ENCODE results near the gene ACYP2.

Gene ACYP2

GRCh38 chr2:54076586-54076985, 38.8 kb upstream of the ACYP2 start:
- H3K4me1 Mint-ChIP-seq, result no peaks in the 10 kb centered on the region
- H3K36me3 Mint-ChIP-seq (ENCODE audit: low read depth), result no peaks in the 10 kb centered on the region
- no peaks in the 10 kb centered on the region for H3K27me3 Mint-ChIP-seq (ENCODE audit: low read depth)
- H3K9me3 Mint-ChIP-seq, result no peaks in the 10 kb centered on the region
- no peak overlapping the region for H3K27ac Mint-ChIP-seq
- no peak overlapping the region for H3K4me3 Mint-ChIP-seq
- TF ChIP-seq CTCF (IDR thresholded peaks at IDR 0.05; ENCODE audit: unreplicated experiment in 3 of 3), result no peak

- no peaks in the 10 kb centered on the region for H3K36me3 Mint-ChIP-seq (ENCODE audit: low read depth)
- H3K4me3 Mint-ChIP-seq, result no peak overlapping the region
- no peak for TF ChIP-seq CTCF (IDR thresholded peaks at IDR 0.05; ENCODE audit: unreplicated experiment in 3 of 3)
- H3K4me1 Mint-ChIP-seq, result no peaks in the 10 kb centered on the region
- no peaks in the 10 kb centered on the region for H3K27me3 Mint-ChIP-seq (ENCODE audit: low read depth)
- no peaks in the 10 kb centered on the region for H3K9me3 Mint-ChIP-seq
- H3K27ac Mint-ChIP-seq, result no peak overlapping the region
Measured at GRCh38 chr2:54077088-54077900, 38.1 kb upstream of the ACYP2 start.

- H3K4me3 Mint-ChIP-seq, result no peak overlapping the region
- no peak overlapping the region for H3K27ac Mint-ChIP-seq
- no peaks in the 10 kb centered on the region for H3K36me3 Mint-ChIP-seq (ENCODE audit: low read depth)
- H3K27me3 Mint-ChIP-seq (ENCODE audit: low read depth), result no peaks in the 10 kb centered on the region
- no peak for TF ChIP-seq CTCF (IDR thresholded peaks at IDR 0.05; ENCODE audit: unreplicated experiment in 3 of 3)
- H3K4me1 Mint-ChIP-seq, result no peaks in the 10 kb centered on the region
- no peaks in the 10 kb centered on the region for H3K9me3 Mint-ChIP-seq
Measured at GRCh38 chr2:54079331-54079730, 36.1 kb upstream of the ACYP2 start.

GRCh38 chr2:54081574-54081973, 33.8 kb upstream of the ACYP2 start:
- Mint-ChIP-seq H3K36me3 (ENCODE audit: low read depth) (no peaks in the 10 kb centered on the region), H3K27ac (no peak overlapping the region), H3K27me3 (ENCODE audit: low read depth) (no peaks in the 10 kb centered on the region), H3K4me1 (no peaks in the 10 kb centered on the region), H3K4me3 (no peak overlapping the region), H3K9me3 (no peaks in the 10 kb centered on the region)
- TF ChIP-seq CTCF (IDR thresholded peaks at IDR 0.05; ENCODE audit: unreplicated experiment in 3 of 3), result no peak

- Mint-ChIP-seq H3K27me3 (ENCODE audit: low read depth) (no peaks in the 10 kb centered on the region), H3K36me3 (ENCODE audit: low read depth) (no peaks in the 10 kb centered on the region), H3K9me3 (no peaks in the 10 kb centered on the region), H3K4me1 (peaks cover 5% of the 10 kb centered on the region), H3K4me3 (no peak overlapping the region), H3K27ac (no peak overlapping the region)
- TF ChIP-seq CTCF (IDR thresholded peaks at IDR 0.05; ENCODE audit: unreplicated experiment in 3 of 3), result no peak
Measured at GRCh38 chr2:54083021-54083420, 32.4 kb upstream of the ACYP2 start.

GRCh38 chr2:54083445-54083844, 32.0 kb upstream of the ACYP2 start:
- H3K4me3 Mint-ChIP-seq, result no peak overlapping the region
- H3K9me3 Mint-ChIP-seq, result no peaks in the 10 kb centered on the region
- TF ChIP-seq CTCF (IDR thresholded peaks at IDR 0.05; ENCODE audit: unreplicated experiment in 3 of 3), result no peak
- H3K4me1 Mint-ChIP-seq, result peaks cover 5% of the 10 kb centered on the region
- no peaks in the 10 kb centered on the region for H3K27me3 Mint-ChIP-seq (ENCODE audit: low read depth)
- H3K36me3 Mint-ChIP-seq (ENCODE audit: low read depth), result no peaks in the 10 kb centered on the region
- H3K27ac Mint-ChIP-seq, result no peak overlapping the region

Measured in nephron (organoid).